SK-N-SH (cell line): ENCODE measurements around the gene SPECC1L. TPM values are rescaled to one million over a fixed set of nuclear protein-coding genes. Genes with fewer than 3 reads are reported as not detected.
"Not testable (repeated sequence)": the region's sequence is repeated elsewhere in the genome, so short reads cannot be mapped to it uniquely, and the experiment has no call there.

Experiments used
- CTCF ChIA-PET: fragments of 300-600, 350-600 bp; formaldehyde crosslinking; extraction: SDS; loops from one replicate; lab custom pipeline; 2021; lab: Yijun Ruan, JAX
- POLR2A ChIA-PET: fragments of 350-600 bp; sonication (Branson Sonifier 250); formaldehyde crosslinking; extraction: SDS; loops from one replicate; lab custom pipeline; 2020; ENCODE audit warnings: antibody characterized with exemption, inconsistent platforms; lab: Yijun Ruan, JAX
- DNase-seq: peaks from one replicate; pipeline ENCODE4 v3.0.0; 2012
- H2AFZ ChIP-seq: fragments of 200-600 bp; sonication (generic); 2 replicates; pipeline ENCODE4 v1.8.1; 2016; ENCODE audit warnings: antibody characterized with exemption, mild to moderate bottlenecking, low read depth
- H3F3A ChIP-seq: fragments of 200-600 bp; sonication (generic); replicated peaks from 2 replicates; pipeline ENCODE3; 2016; ENCODE audit warnings: antibody characterized with exemption, mild to moderate bottlenecking; ENCODE audit not compliant: insufficient read depth
- H3K27ac ChIP-seq, 2 experiments: fragments of 200-500 bp in 1 of 2; fragments of 200-600 bp in 1 of 2; sonication (Bioruptor generic) in 1 of 2; sonication (generic), shearing (Covaris generic) in 1 of 2; 2 replicates each; pipeline versions ENCODE4 v1.5.1 to v1.6.1; 2014 to 2016; ENCODE audit warnings: low read depth in 2 of 2, inconsistent platforms in 1 of 2, low read length in 1 of 2, mild to moderate bottlenecking in 1 of 2, mixed read lengths in 1 of 2
- H3K27me3 ChIP-seq: fragments of 200-600 bp; sonication (generic), shearing (Covaris generic); 2 replicates; pipeline ENCODE4 v1.6.1; 2016; ENCODE audit warnings: mixed run types; ENCODE audit not compliant: insufficient read depth
- H3K36me3 ChIP-seq, 2 experiments: fragments of 200-500 bp in 1 of 2; fragments of 200-600 bp in 1 of 2; sonication (Bioruptor generic) in 1 of 2; sonication (generic) in 1 of 2; replicated peaks in 1 of 2; 2 replicates each; pipeline versions ENCODE3 to v1.5.1; 2014 to 2016; ENCODE audit warnings: low read length in 1 of 2, mild to moderate bottlenecking in 1 of 2; ENCODE audit not compliant: insufficient read depth in 2 of 2, control insufficient read depth in 1 of 2
- H3K4me1 ChIP-seq, 2 experiments: fragments of 200-500 bp in 1 of 2; fragments of 200-600 bp in 1 of 2; sonication (Bioruptor generic) in 1 of 2; sonication (generic), shearing (Covaris generic) in 1 of 2; 2 replicates each; pipeline versions ENCODE4 v1.5.1 to v1.6.1; 2014 to 2016; ENCODE audit warnings: low read depth in 1 of 2, low read length in 1 of 2, mixed run types in 1 of 2; ENCODE audit not compliant: insufficient read depth in 2 of 2, control insufficient read depth in 1 of 2
- H3K4me2 ChIP-seq: fragments of 200-600 bp; sonication (generic), shearing (Covaris generic); 2 replicates; pipeline ENCODE4 v1.6.1; 2017; ENCODE audit warnings: mixed run types
- H3K4me3 ChIP-seq, 2 experiments: fragments of 200-500 bp in 1 of 2; fragments of 200-600 bp in 1 of 2; sonication (Bioruptor generic) in 1 of 2; sonication (generic), shearing (Covaris generic) in 1 of 2; 2 replicates each; pipeline versions ENCODE4 v1.5.1 to v1.8.1; 2014 to 2016; ENCODE audit warnings: low read depth in 2 of 2, inconsistent platforms in 1 of 2, low read length in 1 of 2, mild to moderate bottlenecking in 1 of 2, mixed read lengths in 1 of 2, moderate library complexity in 1 of 2
- H3K79me2 ChIP-seq: fragments of 200-600 bp; sonication (generic); 2 replicates; pipeline ENCODE4 v1.8.1; 2017; ENCODE audit warnings: mild to moderate bottlenecking; ENCODE audit not compliant: insufficient read depth
- H3K9ac ChIP-seq: fragments of 200-600 bp; sonication (generic); 2 replicates; pipeline ENCODE4 v1.6.1; 2017; ENCODE audit warnings: mixed run types
- H3K9me2 ChIP-seq: fragments of 200-600 bp; sonication (generic); 2 replicates; pipeline ENCODE4 v1.6.1; 2017; ENCODE audit warnings: mixed run types
- H3K9me3 ChIP-seq: fragments of 200-600 bp; sonication (generic); 2 replicates; pipeline ENCODE4 v1.6.1; 2017; ENCODE audit warnings: mixed run types, mild to moderate bottlenecking, moderate library complexity
- H4K20me1 ChIP-seq: fragments of 200-600 bp; sonication (generic); 2 replicates; pipeline ENCODE4 v1.6.1; 2017; ENCODE audit warnings: mild to moderate bottlenecking, mixed run types; ENCODE audit not compliant: insufficient read depth
- CTCF ChIP-seq: fragments of 200-600 bp; sonication (generic); IDR thresholded peaks from 2 replicates; pipeline ENCODE4 v1.6.1; 2017; ENCODE audit warnings: antibody characterized with exemption, mild to moderate bottlenecking, moderate library complexity
- ELF1 ChIP-seq: IDR thresholded peaks from 2 replicates; pipeline ENCODE4 v1.4.0; 2012
- EZH2phosphoT487 ChIP-seq: fragments of 200-600 bp; sonication (generic); IDR thresholded peaks from 2 replicates; pipeline ENCODE4 v1.6.1; 2017; ENCODE audit warnings: low read depth, mixed run types, mild to moderate bottlenecking, antibody characterized with exemption, moderate library complexity, borderline replicate concordance
- FOXJ3 ChIP-seq: sonication (generic); formaldehyde crosslinking; IDR thresholded peaks from 2 replicates; pipeline ENCODE4 v1.5.1; 2020; ENCODE audit warnings: mild to moderate bottlenecking, missing genetic modification reagents
- JUND ChIP-seq: IDR thresholded peaks from 2 replicates; pipeline ENCODE4 v1.4.0; 2012
- MXI1 ChIP-seq: IDR thresholded peaks from 2 replicates; pipeline ENCODE4 v1.6.1; 2012; ENCODE audit warnings: mild to moderate bottlenecking, low read depth, low read length, improper control_type of control experiment
- NFIC ChIP-seq: IDR thresholded peaks from 2 replicates; pipeline ENCODE4 v1.4.0; 2012; ENCODE audit warnings: borderline replicate concordance
- NRF1 ChIP-seq: IDR thresholded peaks from 2 replicates; pipeline ENCODE4 v1.6.1; 2012; ENCODE audit warnings: low read depth, mild to moderate bottlenecking, low read length
- POLR2AphosphoS5 ChIP-seq: IDR thresholded peaks from 2 replicates; pipeline ENCODE4 v1.6.1; 2012; ENCODE audit warnings: low read depth, low read length
- RAD21 ChIP-seq: IDR thresholded peaks from 2 replicates; pipeline ENCODE4 v1.6.1; 2012; ENCODE audit warnings: mild to moderate bottlenecking, low read length
- RCOR1 ChIP-seq: fragments of 150-350 bp; IDR thresholded peaks from 2 replicates; pipeline ENCODE4 v1.6.1; 2017; ENCODE audit warnings: antibody characterized with exemption, low read length
- RFX5 ChIP-seq: IDR thresholded peaks from 2 replicates; pipeline ENCODE4 v1.6.1; 2012; ENCODE audit warnings: mild to moderate bottlenecking, improper control_type of control experiment, low read length
- SMC3 ChIP-seq: IDR thresholded peaks from 2 replicates; pipeline ENCODE4 v1.6.1; 2012; ENCODE audit warnings: low read depth, low read length, improper control_type of control experiment
- ZBTB33 ChIP-seq: IDR thresholded peaks from 2 replicates; pipeline ENCODE4 v1.4.0; 2012; ENCODE audit warnings: low read depth, borderline replicate concordance
- WGBS: methylation state at CpG from one replicate; pipeline ENCODE4 v1.1.6; 2017; ENCODE audit warnings: low lambda C conversion rate; 5-methylcytosine and 5-hydroxymethylcytosine counted together
- polyA plus RNA-seq, 3 experiments: library from polyadenylated mRNA; depleted of rRNA; stranded (reverse); fragments of >200 nt; gene quantifications; 2 replicates each; pipeline ENCODE4 v1.2.3, GENCODE V29; 2012
- TF ChIP-seq, protein P1 (sequence below): IDR thresholded peaks from 2 replicates; pipeline ENCODE4 v1.4.0; 2012; ENCODE audit warnings: low read depth

The SPECC1L gene
- polyA plus RNA-seq, 1 of the 3 experiments (the other 2 are of a cell fraction) = 22.9 TPM

DNA sequence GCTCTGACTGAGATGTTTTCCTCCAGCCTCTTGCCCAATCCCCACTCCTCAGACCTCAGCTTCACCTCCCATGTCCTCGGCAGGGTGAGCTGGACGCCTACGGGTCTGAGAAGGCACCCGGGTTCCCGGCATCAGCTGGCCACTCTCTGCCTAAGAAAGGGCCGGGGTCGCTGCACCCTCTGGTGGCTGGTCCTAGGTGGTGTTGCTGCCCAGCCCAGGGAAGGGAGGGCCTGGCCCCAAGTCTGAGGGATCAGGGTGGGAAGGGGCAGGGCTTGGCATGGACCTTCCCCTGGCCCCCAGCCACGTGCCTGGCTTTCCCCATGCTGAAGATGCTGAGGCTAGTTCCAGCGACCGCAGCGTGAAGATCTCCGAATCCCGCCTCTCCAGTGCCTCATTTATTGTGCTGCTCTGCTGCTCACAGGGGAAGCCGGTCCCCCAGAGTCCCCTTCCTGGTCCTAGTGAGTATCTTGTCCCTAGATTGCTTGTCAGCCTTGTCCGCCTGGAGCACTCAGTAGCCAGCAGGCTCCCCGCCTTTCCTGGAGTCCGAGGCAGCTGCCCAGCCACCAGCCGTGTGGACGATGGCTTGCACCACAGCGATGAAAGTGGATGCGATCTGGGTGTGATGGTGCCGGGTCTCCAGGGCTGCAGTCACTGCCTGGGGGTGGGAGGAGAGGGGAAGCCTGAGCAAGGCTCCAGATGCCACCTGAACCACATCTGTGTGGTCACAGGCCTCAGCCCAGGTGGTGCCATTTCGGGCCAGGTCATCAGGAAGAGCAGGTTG is 22.9 kb upstream of the SPECC1L start:
- POLR2A ChIA-PET = no interaction called here
- no peaks in the 10 kb centered on the region for H3F3A ChIP-seq
- H3K27ac ChIP-seq = peak overlapping the region; percentile 68 to 73; a peak in 2 of 4 replicates
- H3K4me1 ChIP-seq = peaks cover 20 to 44% of the 10 kb centered on the region in 2 experiments; a peak in 3 of 4 replicates
- 40% methylated on average over 2 of the region's 23 CpGs for WGBS
- H3K9me2 ChIP-seq = no peaks in the 10 kb centered on the region
- no peaks in the 10 kb centered on the region for H3K9me3 ChIP-seq
- H3K4me2 ChIP-seq = peak overlapping the region; percentile 21; the same call in 1 of the 2 replicates
- H2AFZ ChIP-seq = peak overlapping the region; percentile 74; the same call in 1 of the 2 replicates
- peak; percentile 97 for DNase-seq
- no peaks in the 10 kb centered on the region for H3K27me3 ChIP-seq
- H3K36me3 ChIP-seq = no peaks in the 10 kb centered on the region
- no peaks in the 10 kb centered on the region for H3K79me2 ChIP-seq
- TF ChIP-seq EZH2phosphoT487 (no peak), RCOR1 (0 out of 2 replicates have a peak, but pooled peaks have one; percentile 39), JUND (no peak), CTCF (peak; percentile 82), FOXJ3 (CRISPR knock-in tag) (no peak), ZBTB33 (no peak), RFX5 (no peak), MXI1 (peak; percentile 58; the same call in 1 of the 2 replicates), NRF1 (0 out of 2 replicates have a peak, but pooled peaks have one; percentile 33), ELF1 (no peak), RAD21 (peak; percentile 93), NFIC (no peak), POLR2AphosphoS5 (no peak), SMC3 (peak; percentile 98)
- TF ChIP-seq, protein P1, sequence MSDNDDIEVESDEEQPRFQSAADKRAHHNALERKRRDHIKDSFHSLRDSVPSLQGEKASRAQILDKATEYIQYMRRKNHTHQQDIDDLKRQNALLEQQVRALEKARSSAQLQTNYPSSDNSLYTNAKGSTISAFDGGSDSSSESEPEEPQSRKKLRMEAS = peak; percentile 70
- peak overlapping the region; percentile 53 for H3K9ac ChIP-seq
- CTCF ChIA-PET = interaction anchor here (0.6 to 5.6 kb wide), 18 partner anchors 17 to 851 kb away, joined by 3 to 94 read pairs (median 4); partner anchors contain the start of gene GSTT4
- H3K4me3 ChIP-seq = peak overlapping the region in 1 of 2 experiments; percentile 39; a peak in 1 of 4 replicates
- H4K20me1 ChIP-seq = no peaks in the 10 kb centered on the region

- H3K9me3 ChIP-seq, H3K4me2 ChIP-seq, H3K27ac ChIP-seq, H3K27me3 ChIP-seq, DNase-seq, H3K9ac ChIP-seq, H3K9me2 ChIP-seq, H3K36me3 ChIP-seq, H2AFZ ChIP-seq, POLR2A ChIA-PET, H3K4me3 ChIP-seq, H3F3A ChIP-seq, H3K79me2 ChIP-seq, H4K20me1 ChIP-seq: not testable (repeated sequence)
- CTCF ChIA-PET = interaction anchor here (1.0 to 5.6 kb wide), 4 partner anchors 58 to 273 kb away, joined by 4 to 94 read pairs (median 5); no protein-coding TSS in a partner anchor
- peaks cover 13 to 36% of the 10 kb centered on the region in 2 experiments; a peak in 2 of 4 replicates for H3K4me1 ChIP-seq
- WGBS = 20% methylated on average over 1 of the region's 15 CpGs
Measured at GRCh38 chr22:24248611-24249010, 22.0 kb upstream of the SPECC1L start.

DNA sequence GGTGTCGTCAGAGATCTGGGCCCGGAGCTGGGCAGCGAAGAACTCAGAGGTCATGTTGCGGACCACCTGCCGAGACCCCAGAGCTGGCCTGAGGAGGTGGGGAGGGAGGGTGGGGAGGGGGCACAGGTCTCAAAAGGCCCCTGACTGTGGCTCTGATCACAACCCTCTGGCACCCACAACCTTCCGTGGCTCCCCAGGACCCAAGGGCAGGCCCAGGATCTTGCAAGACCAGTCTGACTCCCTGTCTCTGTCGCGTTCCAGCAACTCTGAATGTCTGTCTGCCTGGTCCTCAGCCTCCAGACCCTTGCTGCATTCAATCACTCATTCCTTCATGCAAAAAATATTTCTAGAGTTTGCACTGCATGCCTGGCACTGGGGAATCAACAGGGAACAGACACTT is 21.2 kb upstream of the SPECC1L start:
- 94% methylated on average over 2 of the region's 8 CpGs for whole genome bisulfite sequencing
- CTCF ChIA-PET = interaction anchor here (1.0 kb wide), 1 partner anchor 60 kb away, joined by 4 read pairs; no protein-coding TSS in a partner anchor

More for the DNA sequence above, 21.2 kb upstream of the SPECC1L start:
- H4K20me1 ChIP-seq, H3K4me3 ChIP-seq, H3K27me3 ChIP-seq, H3K27ac ChIP-seq, H3K79me2 ChIP-seq, H3K36me3 ChIP-seq, DNase-seq, H3K9ac ChIP-seq, H2AFZ ChIP-seq, H3K4me2 ChIP-seq, POLR2A ChIA-PET, H3K9me2 ChIP-seq, H3F3A ChIP-seq, H3K9me3 ChIP-seq: not testable (repeated sequence)
- H3K4me1 ChIP-seq = peaks cover 11 to 29% of the 10 kb centered on the region in 2 experiments; a peak in 2 of 4 replicates
